ENCODE data around the gene GNPTG. TPM values are rescaled to one million over a fixed set of nuclear protein-coding genes. Genes with fewer than 3 reads are reported as not detected.

GNPTG gene
- total and polyA plus RNA-seq, 2 donors (not counting 1 experiment from before 2014, with no cell fraction given): 76.0 to 109 TPM

DNA sequence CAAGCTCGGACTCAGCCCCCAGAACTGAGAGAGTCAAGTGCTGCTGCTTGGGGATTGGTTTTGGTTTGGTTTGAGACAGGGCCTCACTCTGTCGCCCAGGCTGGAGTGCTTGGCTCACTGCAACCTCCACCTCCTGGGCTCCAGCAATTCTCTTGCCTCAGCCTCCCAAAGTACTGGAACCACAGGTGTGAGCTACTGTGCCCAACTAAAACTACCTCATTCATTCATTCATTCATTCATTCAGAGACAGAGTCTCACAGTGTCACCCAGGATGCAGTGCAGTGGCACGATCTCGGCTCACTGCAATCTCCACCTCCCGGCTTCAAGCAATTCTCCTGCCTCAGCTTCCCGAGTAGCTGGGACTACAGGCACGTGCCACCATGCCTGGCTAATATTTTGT is 38.0 kb downstream of the GNPTG start:
- intact Hi-C loops (cut with micrococcal nuclease): no loop called here
- TF ChIP-seq, protein P1, sequence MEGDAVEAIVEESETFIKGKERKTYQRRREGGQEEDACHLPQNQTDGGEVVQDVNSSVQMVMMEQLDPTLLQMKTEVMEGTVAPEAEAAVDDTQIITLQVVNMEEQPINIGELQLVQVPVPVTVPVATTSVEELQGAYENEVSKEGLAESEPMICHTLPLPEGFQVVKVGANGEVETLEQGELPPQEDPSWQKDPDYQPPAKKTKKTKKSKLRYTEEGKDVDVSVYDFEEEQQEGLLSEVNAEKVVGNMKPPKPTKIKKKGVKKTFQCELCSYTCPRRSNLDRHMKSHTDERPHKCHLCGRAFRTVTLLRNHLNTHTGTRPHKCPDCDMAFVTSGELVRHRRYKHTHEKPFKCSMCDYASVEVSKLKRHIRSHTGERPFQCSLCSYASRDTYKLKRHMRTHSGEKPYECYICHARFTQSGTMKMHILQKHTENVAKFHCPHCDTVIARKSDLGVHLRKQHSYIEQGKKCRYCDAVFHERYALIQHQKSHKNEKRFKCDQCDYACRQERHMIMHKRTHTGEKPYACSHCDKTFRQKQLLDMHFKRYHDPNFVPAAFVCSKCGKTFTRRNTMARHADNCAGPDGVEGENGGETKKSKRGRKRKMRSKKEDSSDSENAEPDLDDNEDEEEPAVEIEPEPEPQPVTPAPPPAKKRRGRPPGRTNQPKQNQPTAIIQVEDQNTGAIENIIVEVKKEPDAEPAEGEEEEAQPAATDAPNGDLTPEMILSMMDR (IDR thresholded peaks at IDR 0.05): no peak
- no peak for TF ChIP-seq EZH2 (IDR thresholded peaks at IDR 0.05; ENCODE audit: borderline replicate concordance, insufficient read depth, low read depth, low read length, poor library complexity, severe bottlenecking)
- H3K4me3 Mint-ChIP-seq: no peak overlapping the region
- no peak overlapping the region for H3K4me3 ChIP-seq (ENCODE audit: control extremely low read depth in 1 of 5, extremely low read depth in 1 of 5, insufficient read depth in 1 of 5, low read depth in 2 of 5, low read length in 4 of 5)
- 86% methylated on average over 3 of the region's 7 CpGs for WGBS (ENCODE audit: insufficient coverage)
- H3K4me1 Mint-ChIP-seq: no peaks in the 10 kb centered on the region
- H2AFZ ChIP-seq (ENCODE audit: insufficient read depth, low read depth, low read length, poor library complexity, severe bottlenecking): no peak overlapping the region
- H3K27me3 ChIP-seq (replicated peaks in 1 of 4; ENCODE audit: control extremely low read depth in 1 of 4, control insufficient read depth in 3 of 4, insufficient read depth in 4 of 4, low read length in 3 of 4): no peaks in the 10 kb centered on the region
- ATAC-seq (ENCODE audit: low read depth): no peak
- no peak overlapping the region for H3K9ac ChIP-seq (ENCODE audit: low read length)
- H3K27me3 Mint-ChIP-seq: no peaks in the 10 kb centered on the region
- H3K27ac ChIP-seq (ENCODE audit: low read length in 2 of 2): no peak overlapping the region
- DNase-seq: no peak
- peaks cover 6 to 63% of the 10 kb centered on the region in 2 experiments for H3K36me3 ChIP-seq (replicated peaks in 1 of 2; ENCODE audit: control extremely low read depth in 1 of 2, control insufficient read depth in 1 of 2, extremely low read depth in 1 of 2, insufficient read depth in 2 of 2, low read length in 1 of 2)
- POLR2A ChIA-PET: no interaction called here
- H3K4me2 ChIP-seq (replicated peaks; ENCODE audit: low read depth, low read length, poor library complexity, severe bottlenecking): no peak overlapping the region
- no peaks in the 10 kb centered on the region for H3K4me1 ChIP-seq (ENCODE audit: control insufficient read depth in 2 of 2, insufficient read depth in 2 of 2, low read length in 2 of 2)
- H3K9me3 ChIP-seq (ENCODE audit: control extremely low read depth in 1 of 3, control insufficient read depth in 2 of 3, insufficient read depth in 1 of 3, low read length in 2 of 3): no peaks in the 10 kb centered on the region
- peaks cover 66% of the 10 kb centered on the region for H4K20me1 ChIP-seq (ENCODE audit: control insufficient read depth, insufficient read depth, low read length, poor library complexity, severe bottlenecking)
- no peaks in the 10 kb centered on the region for H3K9me3 Mint-ChIP-seq (ENCODE audit: insufficient read depth)
- peaks cover 66% of the 10 kb centered on the region for H3K79me2 ChIP-seq (ENCODE audit: control insufficient read depth, insufficient read depth, low read length)
- no peak overlapping the region for H3K27ac Mint-ChIP-seq
- CTCF ChIA-PET: interaction anchor here (1.1 kb wide), 1 partner anchor 54 kb away, joined by 3 read pairs; no protein-coding TSS in a partner anchor

DNA sequence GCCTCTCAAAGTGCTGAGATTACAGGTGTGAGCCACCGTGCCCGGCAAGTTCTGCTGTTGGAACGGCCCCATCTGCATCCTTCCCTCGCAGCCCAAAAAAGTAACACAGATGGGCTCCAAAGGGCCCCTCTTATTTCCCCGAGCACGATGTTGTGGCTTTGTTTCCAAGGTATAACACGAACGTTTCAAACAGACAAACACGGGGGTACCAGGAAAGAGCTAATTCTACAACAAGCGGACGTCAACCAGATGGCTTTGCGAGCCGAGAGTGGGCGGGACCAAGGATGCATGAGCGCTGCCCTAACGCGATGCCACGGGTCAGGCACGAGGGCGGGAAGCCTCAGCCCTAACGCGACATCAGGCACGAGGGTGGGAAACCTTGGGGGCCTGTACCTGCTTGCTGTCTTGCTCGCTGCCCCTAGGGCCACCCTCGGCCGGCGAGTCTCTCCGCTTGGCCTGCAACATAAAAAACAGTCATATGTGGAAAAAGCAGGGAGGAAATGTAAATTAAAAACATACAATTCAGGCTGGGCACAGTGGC is 38.6 kb downstream of the GNPTG start:
- CTCF ChIA-PET: interaction anchor here (1.1 kb wide), 1 partner anchor 54 kb away, joined by 3 read pairs; no protein-coding TSS in a partner anchor
- intact Hi-C loops (cut with micrococcal nuclease): no loop called here

More for the DNA sequence above, 38.6 kb downstream of the GNPTG start:
- H3K27me3 Mint-ChIP-seq: no peaks in the 10 kb centered on the region
- peaks cover 61% of the 10 kb centered on the region for H3K79me2 ChIP-seq (ENCODE audit: control insufficient read depth, insufficient read depth, low read length)
- H3K4me3 ChIP-seq (ENCODE audit: control extremely low read depth in 1 of 5, extremely low read depth in 1 of 5, insufficient read depth in 1 of 5, low read depth in 2 of 5, low read length in 4 of 5): no peak overlapping the region
- no peak overlapping the region for H3K4me3 Mint-ChIP-seq
- WGBS (ENCODE audit: insufficient coverage): 22% methylated on average over 24 of the region's 28 CpGs
- peaks cover 68% of the 10 kb centered on the region for H4K20me1 ChIP-seq (ENCODE audit: control insufficient read depth, insufficient read depth, low read length, poor library complexity, severe bottlenecking)
- H3K36me3 ChIP-seq (replicated peaks in 1 of 2; ENCODE audit: control extremely low read depth in 1 of 2, control insufficient read depth in 1 of 2, extremely low read depth in 1 of 2, insufficient read depth in 2 of 2, low read length in 1 of 2): peaks cover 6 to 61% of the 10 kb centered on the region in 2 experiments
- no peak overlapping the region for H3K27ac Mint-ChIP-seq
- no peaks in the 10 kb centered on the region for H3K27me3 ChIP-seq (replicated peaks in 1 of 4; ENCODE audit: control extremely low read depth in 1 of 4, control insufficient read depth in 3 of 4, insufficient read depth in 4 of 4, low read length in 3 of 4)
- no peak for DNase-seq
- H3K9me3 ChIP-seq (ENCODE audit: control extremely low read depth in 1 of 3, control insufficient read depth in 2 of 3, insufficient read depth in 1 of 3, low read length in 2 of 3): no peaks in the 10 kb centered on the region
- H3K4me1 Mint-ChIP-seq: no peaks in the 10 kb centered on the region
- no peak overlapping the region for H3K4me2 ChIP-seq (replicated peaks; ENCODE audit: low read depth, low read length, poor library complexity, severe bottlenecking)
- H3K9ac ChIP-seq (ENCODE audit: low read length): no peak overlapping the region
- TF ChIP-seq EZH2 (IDR thresholded peaks at IDR 0.05; ENCODE audit: borderline replicate concordance, insufficient read depth, low read depth, low read length, poor library complexity, severe bottlenecking): no peak
- TF ChIP-seq, protein P1 (IDR thresholded peaks at IDR 0.05): no peak
- H3K9me3 Mint-ChIP-seq (ENCODE audit: insufficient read depth): no peaks in the 10 kb centered on the region
- POLR2A ChIA-PET: no interaction called here
- H3K4me1 ChIP-seq (ENCODE audit: control insufficient read depth in 2 of 2, insufficient read depth in 2 of 2, low read length in 2 of 2): no peaks in the 10 kb centered on the region
- no peak overlapping the region for H2AFZ ChIP-seq (ENCODE audit: insufficient read depth, low read depth, low read length, poor library complexity, severe bottlenecking)
- no peak for ATAC-seq (ENCODE audit: low read depth)
- no peak overlapping the region for H3K27ac ChIP-seq (ENCODE audit: low read length in 2 of 2)
